GM13977 (cell line): ENCODE results near the gene PEAK1.
"Not testable (repeated sequence)": the region's sequence is repeated elsewhere in the genome, so short reads cannot be mapped to it uniquely, and the experiment has no call there.

Experiments used
- DNase-seq: peaks from one replicate; pipeline ENCODE4 v3.0.0; 2012; ENCODE audit warnings: low spot score
- in situ Hi-C: fragments of 300-500 bp; cut with MboI; formaldehyde crosslinking; loops from one replicate; pipeline ENCODE4 v1.12.0; 2022; ENCODE audit warnings: low sequenced_read_pairs, low pct_unique_long_range_greater_than_20kb, mixed read lengths, inconsistent platforms; ENCODE audit not compliant: unreplicated experiment
- TF ChIP-seq, protein P1 (sequence below): IDR thresholded peaks from 2 replicates; pipeline ENCODE4 v1.5.1; 2012; ENCODE audit warnings: mild to moderate bottlenecking, control low read depth; ENCODE audit not compliant: insufficient read depth; ENCODE audit errors: extremely low read depth, missing control alignments

The PEAK1 gene

DNA sequence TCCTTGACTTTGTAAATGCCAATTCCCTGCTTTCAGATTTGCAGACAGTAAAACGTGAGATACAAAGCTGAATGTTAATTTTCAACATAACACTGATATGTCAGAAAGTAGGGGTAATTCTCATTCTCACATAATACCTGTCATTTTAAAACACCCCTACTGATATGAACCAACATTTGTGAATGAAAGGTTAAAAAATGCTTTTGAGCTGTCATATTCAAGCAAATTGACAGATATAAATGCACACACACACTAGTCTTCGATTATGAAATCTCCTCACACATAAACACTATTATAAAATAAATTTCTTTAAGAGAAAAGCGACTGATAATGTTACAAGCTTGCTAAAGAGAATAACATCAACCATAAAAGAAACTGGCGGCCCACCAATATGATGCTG lies 128.8 kb downstream of the PEAK1 start:
- in situ Hi-C loops = no loop called here
- TF ChIP-seq, protein P1, sequence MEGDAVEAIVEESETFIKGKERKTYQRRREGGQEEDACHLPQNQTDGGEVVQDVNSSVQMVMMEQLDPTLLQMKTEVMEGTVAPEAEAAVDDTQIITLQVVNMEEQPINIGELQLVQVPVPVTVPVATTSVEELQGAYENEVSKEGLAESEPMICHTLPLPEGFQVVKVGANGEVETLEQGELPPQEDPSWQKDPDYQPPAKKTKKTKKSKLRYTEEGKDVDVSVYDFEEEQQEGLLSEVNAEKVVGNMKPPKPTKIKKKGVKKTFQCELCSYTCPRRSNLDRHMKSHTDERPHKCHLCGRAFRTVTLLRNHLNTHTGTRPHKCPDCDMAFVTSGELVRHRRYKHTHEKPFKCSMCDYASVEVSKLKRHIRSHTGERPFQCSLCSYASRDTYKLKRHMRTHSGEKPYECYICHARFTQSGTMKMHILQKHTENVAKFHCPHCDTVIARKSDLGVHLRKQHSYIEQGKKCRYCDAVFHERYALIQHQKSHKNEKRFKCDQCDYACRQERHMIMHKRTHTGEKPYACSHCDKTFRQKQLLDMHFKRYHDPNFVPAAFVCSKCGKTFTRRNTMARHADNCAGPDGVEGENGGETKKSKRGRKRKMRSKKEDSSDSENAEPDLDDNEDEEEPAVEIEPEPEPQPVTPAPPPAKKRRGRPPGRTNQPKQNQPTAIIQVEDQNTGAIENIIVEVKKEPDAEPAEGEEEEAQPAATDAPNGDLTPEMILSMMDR = no peak

DNA sequence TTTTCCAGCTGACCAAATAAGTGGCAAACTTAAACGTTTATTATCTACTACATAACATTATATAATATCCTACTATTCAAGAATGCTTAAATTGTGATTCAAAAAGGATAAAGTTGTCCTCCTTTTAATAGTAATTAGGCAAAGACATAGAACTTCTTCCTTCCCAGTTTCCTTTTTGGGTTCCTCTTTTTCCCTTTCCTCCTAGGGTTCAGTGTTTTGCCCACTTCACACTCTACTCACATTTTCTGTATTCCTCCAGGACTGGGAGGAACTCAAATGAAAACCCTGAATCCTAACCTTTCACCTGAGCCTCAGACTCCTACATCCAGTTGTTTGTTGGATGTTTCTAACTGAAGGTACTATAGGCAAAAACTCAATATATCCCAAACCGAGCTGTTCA lies 132.5 kb downstream of the PEAK1 start:
- in situ Hi-C loops = no loop called here
- TF ChIP-seq, protein P1 = no peak
- no peak for DNase-seq

More for the DNA sequence above, 128.8 kb downstream of the PEAK1 start:
- DNase-seq = no peak

DNA sequence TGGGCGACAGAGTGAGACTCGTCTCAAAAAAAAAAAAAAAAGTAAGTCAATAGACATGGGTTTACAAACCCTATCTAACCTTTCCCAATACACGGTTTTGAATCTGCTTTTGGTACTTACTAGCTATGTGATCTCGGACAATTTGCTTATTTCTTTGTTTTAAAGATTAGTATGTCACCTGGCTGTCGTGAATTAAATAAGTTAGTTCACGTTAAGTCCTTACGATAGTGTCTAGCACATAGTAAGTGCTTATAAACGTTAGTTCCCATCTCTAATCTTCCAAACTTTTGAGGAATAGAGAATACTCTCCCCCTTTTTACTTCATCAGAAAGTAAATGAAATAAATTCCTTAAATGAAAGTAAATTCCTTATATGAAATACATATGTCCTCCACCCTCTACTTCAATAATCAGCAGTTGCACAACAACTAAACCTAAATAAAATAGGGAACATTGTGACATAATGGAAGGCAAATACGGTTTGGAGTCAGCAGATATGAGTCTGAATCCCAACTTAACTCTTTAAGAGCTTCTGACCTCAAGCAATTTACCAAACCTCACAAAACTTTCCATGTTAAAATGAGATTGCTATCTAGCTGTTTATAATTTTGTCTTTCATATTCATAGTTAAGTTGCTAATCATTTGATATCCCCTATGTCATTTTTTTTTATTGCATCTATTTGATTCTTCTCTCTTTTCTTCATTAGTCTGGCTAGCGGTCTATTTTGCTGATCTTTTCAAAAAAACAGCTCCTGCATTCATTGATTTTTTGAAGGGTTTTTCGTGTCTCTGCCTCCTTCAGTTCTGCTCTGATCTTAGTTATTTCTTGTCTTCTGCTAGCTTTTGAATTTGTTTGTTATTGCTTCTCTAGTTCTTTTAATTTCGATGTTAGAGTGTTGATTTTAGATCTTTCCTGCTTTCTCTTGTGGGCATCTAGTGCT lies 134.6 kb downstream of the PEAK1 start:
- in situ Hi-C loops = no loop called here
- DNase-seq = no peak
- TF ChIP-seq, protein P1 = no peak

DNA sequence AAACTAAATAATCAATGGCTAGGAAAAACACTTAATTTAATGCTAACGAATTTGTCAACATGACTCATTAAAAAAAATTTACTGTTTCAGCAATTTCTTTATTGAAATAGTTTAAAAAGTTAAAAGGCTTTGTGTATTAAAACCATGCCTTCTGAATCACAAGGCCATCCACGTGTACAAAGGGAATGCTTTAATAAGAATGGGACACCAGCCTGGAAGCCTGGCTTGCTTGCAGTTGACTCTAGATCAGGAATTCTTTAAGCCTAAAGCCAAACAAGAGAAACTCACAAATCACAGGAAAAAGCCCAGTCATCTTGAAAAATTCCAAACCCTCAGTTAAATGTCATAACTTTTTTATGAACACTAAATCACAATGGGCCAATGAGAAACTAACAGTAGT lies 137.6 kb downstream of the PEAK1 start:
- TF ChIP-seq, protein P1 = no peak
- no peak for DNase-seq
- in situ Hi-C loops = no loop called here

DNA sequence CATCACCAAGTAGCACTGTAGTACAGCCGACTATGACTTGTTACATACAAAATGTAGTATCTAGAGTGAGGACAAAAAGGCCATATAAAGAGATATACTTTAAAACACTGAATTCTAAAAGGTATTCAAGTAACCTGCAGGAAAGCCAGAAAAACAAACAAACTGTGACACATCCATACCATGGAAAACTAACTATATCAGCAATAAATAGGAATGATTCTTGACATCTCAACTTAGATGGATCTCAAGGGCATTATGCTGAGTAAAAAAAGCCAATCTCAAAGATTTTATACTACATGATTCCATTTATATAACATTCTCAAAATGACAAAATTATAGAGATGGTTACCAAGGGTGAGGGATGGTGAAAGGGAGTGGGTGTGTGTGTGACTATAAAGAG lies 143.0 kb downstream of the PEAK1 start:
- DNase-seq = no peak
- in situ Hi-C loops = no loop called here
- TF ChIP-seq, protein P1 = no peak

DNA sequence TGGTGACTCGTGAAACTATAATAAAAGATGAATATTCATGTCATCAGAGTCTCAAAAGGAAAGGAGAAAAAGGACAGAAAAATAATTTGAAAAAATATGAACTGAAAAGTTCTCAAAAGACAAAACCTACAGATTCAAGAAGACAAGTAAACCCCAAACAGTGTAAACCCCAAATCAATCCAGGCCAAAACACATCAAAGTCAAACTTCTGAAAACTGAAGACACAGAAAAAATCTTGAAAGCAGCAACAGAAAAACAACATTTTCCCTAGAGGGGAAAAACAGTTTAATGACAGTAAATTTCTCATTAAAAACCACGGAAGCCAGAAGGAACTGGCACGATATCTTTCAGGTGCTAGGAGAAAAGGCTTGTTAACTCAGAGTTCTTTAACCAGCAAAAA lies 143.8 kb downstream of the PEAK1 start:
- in situ Hi-C loops = no loop called here

DNA sequence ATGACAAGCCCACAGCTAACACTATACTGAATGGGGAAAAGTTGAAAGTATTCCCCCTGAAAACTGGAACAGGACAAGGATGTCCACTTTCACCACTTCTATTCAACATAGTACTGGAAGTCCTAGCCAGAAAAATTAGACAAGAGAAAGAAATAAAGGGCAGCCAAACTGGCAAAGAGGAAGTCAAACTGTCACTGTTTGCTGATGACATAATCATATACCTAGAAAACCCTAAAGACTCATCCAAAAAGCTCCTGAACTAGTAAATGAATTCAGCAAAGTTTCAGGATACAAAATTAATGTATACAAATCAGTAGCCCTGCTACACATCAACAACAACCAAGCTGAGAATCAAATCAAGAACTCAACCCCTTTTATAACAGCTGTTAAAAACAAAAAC lies 146.8 kb downstream of the PEAK1 start:
- in situ Hi-C loops, DNase-seq: not testable (repeated sequence)

More for the DNA sequence above, 143.8 kb downstream of the PEAK1 start:
- TF ChIP-seq, protein P1 = no peak
- DNase-seq = no peak
